DND-41 (cell line): ENCODE measurements around the gene PAM16.

Experiments
- CTCF ChIP-seq: IDR thresholded peaks from 2 replicates; pipeline ENCODE4 v1.5.1; 2012; ENCODE audit warnings: borderline replicate concordance, low read length, moderate library complexity, mild to moderate bottlenecking; ENCODE audit not compliant: poor library complexity, severe bottlenecking; ENCODE audit errors: extremely low read depth
- EZH2 ChIP-seq: IDR thresholded peaks from 3 replicates; pipeline ENCODE4 v1.6.1; 2012; ENCODE audit warnings: borderline replicate concordance, low read depth, mild to moderate bottlenecking, moderate library complexity, low read length, inconsistent platforms; ENCODE audit not compliant: severe bottlenecking

DNA sequence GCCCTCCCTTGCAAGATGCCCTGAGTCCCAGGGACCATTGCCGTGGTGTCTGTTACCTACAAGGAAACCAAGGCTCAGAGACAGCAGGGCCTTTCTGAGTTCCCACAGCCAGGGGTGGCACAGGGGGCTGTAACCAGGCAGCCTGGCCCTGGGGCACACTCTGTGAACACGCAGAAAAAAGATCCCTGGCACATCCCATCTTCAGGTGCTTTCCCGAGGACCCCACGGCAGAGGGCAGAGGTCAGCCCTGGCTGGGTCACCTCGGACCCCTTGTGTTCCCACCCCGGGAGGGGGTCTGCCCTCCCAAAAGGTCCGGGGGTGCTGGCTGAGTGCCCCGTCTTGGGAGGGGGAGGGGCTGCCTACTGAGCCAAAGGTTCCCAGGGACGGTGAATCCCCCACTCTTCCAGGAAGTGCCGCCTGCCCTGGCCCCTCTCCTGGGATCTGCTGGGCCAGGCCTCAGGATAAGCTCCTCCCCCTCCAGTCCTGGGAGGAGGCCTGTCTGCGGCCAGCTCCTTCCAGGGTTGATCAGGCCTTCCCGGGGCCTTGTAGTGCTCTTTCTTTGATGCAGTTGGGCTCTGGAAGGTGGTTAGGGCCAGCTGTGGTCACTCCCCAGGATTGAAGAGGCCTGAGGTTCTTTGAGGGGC, 27.2 kb downstream of the PAM16 start:
- TF ChIP-seq CTCF (no peak), EZH2 (no peak)
